Measurements from ENCODE around the gene NUAK1. TPM values are rescaled to one million over a fixed set of nuclear protein-coding genes. Genes with fewer than 3 reads are reported as not detected.

Gene NUAK1
- total RNA-seq, 2 donors from 2014 or later = 5.3 to 9.1 TPM

GRCh38 chr12:106108185-106108835 lies 30.4 kb downstream of the NUAK1 start:
- Histone ChIP-seq H3K4me1 (peaks cover 41% of the 10 kb centered on the region), H3K36me3 (replicated peaks in 1 of 2; ENCODE audit: insufficient read depth in 1 of 2, low read depth in 2 of 2) (no peaks in the 10 kb centered on the region), H3K27ac (peak overlapping the region in 1 of 4 donors; percentile 18), H3K4me3 (no peak overlapping the region), H3K9me3 (no peaks in the 10 kb centered on the region), H3K27me3 (no peaks in the 10 kb centered on the region)
- intact Hi-C loops (cut with DNase I) = no loop called here
- DNase-seq (no peak), ATAC-seq (peak; percentile 25)
- WGBS, 2 donors = 62 to 64% methylated on average over 4 of the region's 4 CpGs
- TF ChIP-seq POLR2A (IDR thresholded peaks at IDR 0.05) (no peak), CTCF (IDR thresholded peaks at IDR 0.05) (no peak)

GRCh38 chr12:106107566-106107965 lies 31.2 kb downstream of the NUAK1 start:
- intact Hi-C loops (cut with DNase I) = no loop called here
- Histone ChIP-seq H3K36me3 (replicated peaks in 1 of 2; ENCODE audit: insufficient read depth in 1 of 2, low read depth in 2 of 2) (no peaks in the 10 kb centered on the region), H3K27me3 (no peaks in the 10 kb centered on the region), H3K4me1 (peaks cover 40% of the 10 kb centered on the region), H3K4me3 (no peak overlapping the region), H3K9me3 (no peaks in the 10 kb centered on the region), H3K27ac (peak overlapping the region in 1 of 4 donors; percentile 12)
- TF ChIP-seq POLR2A (IDR thresholded peaks at IDR 0.05) (no peak), CTCF (IDR thresholded peaks at IDR 0.05) (no peak)
- DNase-seq (no peak), ATAC-seq (no peak)
- WGBS, 2 donors = 50 to 63% methylated on average over 2 of the region's 2 CpGs

GRCh38 chr12:106106892-106107291 lies 31.9 kb downstream of the NUAK1 start:
- Histone ChIP-seq H3K27ac (peak overlapping the region in 1 of 4 donors; percentile 12), H3K27me3 (no peaks in the 10 kb centered on the region), H3K4me1 (peaks cover 34% of the 10 kb centered on the region), H3K36me3 (replicated peaks in 1 of 2; ENCODE audit: insufficient read depth in 1 of 2, low read depth in 2 of 2) (no peaks in the 10 kb centered on the region), H3K9me3 (no peaks in the 10 kb centered on the region), H3K4me3 (no peak overlapping the region)
- TF ChIP-seq CTCF (IDR thresholded peaks at IDR 0.05) (no peak), POLR2A (IDR thresholded peaks at IDR 0.05) (no peak)
- no peak for DNase-seq
- intact Hi-C loops (cut with DNase I) = no loop called here
- 58 to 60% methylated on average over 6 of the region's 6 CpGs for WGBS, 2 donors
- ATAC-seq = no peak

- 43 to 48% methylated on average over 4 of the region's 4 CpGs for WGBS, 2 donors
- Histone ChIP-seq H3K9me3 (no peaks in the 10 kb centered on the region), H3K27ac (peak overlapping the region in 1 of 4 donors; percentile 12), H3K4me1 (peaks cover 30% of the 10 kb centered on the region), H3K27me3 (no peaks in the 10 kb centered on the region), H3K4me3 (no peak overlapping the region), H3K36me3 (replicated peaks in 1 of 2; ENCODE audit: insufficient read depth in 1 of 2, low read depth in 2 of 2) (no peaks in the 10 kb centered on the region)
- intact Hi-C loops (cut with DNase I) = no loop called here
- DNase-seq (no peak), ATAC-seq (peak; percentile 33)
- no peak for TF ChIP-seq POLR2A (IDR thresholded peaks at IDR 0.05)
- TF ChIP-seq CTCF (IDR thresholded peaks at IDR 0.05) = no peak
Measured at GRCh38 chr12:106106061-106106566, 32.6 kb downstream of the NUAK1 start.

GRCh38 chr12:106101803-106102202 lies 37.0 kb downstream of the NUAK1 start:
- H3K9me3 ChIP-seq = no peaks in the 10 kb centered on the region
- 88 to 92% methylated on average over 5 of the region's 5 CpGs for WGBS, 2 donors
- no peaks in the 10 kb centered on the region for H3K36me3 ChIP-seq (replicated peaks in 1 of 2; ENCODE audit: insufficient read depth in 1 of 2, low read depth in 2 of 2)
- no peak overlapping the region for H3K27ac ChIP-seq
- ATAC-seq (no peak), DNase-seq (no peak)
- intact Hi-C loops (cut with DNase I) = no loop called here
- no peak for TF ChIP-seq CTCF (IDR thresholded peaks at IDR 0.05)
- TF ChIP-seq POLR2A (IDR thresholded peaks at IDR 0.05) = no peak
- no peak overlapping the region for H3K4me3 ChIP-seq
- H3K4me1 ChIP-seq = peaks cover 12% of the 10 kb centered on the region
- H3K27me3 ChIP-seq = no peaks in the 10 kb centered on the region
